ENCODE data around the gene PGR. TPM values are rescaled to one million over a fixed set of nuclear protein-coding genes. Genes with fewer than 3 reads are reported as not detected.

Gene PGR
- total RNA-seq, 1 donor from 2014 or later = 0.27 TPM

DNA sequence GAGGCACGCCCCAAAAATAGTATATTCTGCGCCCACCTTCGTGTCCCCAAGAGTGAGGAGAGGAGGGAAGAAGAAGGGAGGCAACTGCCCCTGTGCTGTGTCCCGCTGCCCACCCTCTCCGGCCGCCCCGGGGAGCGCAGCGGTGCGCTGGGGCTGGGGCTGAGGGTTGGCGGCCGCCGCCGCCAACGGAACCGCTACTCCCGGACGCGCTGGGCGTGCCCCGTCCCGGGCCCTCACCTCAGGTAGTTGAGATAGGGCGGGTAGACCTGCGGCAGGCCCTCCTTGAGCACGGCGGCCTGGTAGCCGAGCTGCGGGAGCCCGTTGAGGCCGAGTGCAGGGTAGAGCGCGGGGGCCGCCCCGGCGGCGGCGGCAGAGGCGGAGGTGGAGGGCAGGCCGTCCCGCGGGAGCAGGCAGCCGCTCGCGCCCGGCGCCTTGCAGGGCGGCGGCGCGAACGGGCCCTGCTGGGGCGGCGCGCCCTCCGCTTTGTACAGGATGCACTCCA lies 2.4 kb downstream of the PGR start:
- TF ChIP-seq, protein P1, sequence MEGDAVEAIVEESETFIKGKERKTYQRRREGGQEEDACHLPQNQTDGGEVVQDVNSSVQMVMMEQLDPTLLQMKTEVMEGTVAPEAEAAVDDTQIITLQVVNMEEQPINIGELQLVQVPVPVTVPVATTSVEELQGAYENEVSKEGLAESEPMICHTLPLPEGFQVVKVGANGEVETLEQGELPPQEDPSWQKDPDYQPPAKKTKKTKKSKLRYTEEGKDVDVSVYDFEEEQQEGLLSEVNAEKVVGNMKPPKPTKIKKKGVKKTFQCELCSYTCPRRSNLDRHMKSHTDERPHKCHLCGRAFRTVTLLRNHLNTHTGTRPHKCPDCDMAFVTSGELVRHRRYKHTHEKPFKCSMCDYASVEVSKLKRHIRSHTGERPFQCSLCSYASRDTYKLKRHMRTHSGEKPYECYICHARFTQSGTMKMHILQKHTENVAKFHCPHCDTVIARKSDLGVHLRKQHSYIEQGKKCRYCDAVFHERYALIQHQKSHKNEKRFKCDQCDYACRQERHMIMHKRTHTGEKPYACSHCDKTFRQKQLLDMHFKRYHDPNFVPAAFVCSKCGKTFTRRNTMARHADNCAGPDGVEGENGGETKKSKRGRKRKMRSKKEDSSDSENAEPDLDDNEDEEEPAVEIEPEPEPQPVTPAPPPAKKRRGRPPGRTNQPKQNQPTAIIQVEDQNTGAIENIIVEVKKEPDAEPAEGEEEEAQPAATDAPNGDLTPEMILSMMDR (IDR thresholded peaks at IDR 0.05; ENCODE audit: partially characterized antibody, unreplicated experiment) = no peak
- no peaks in the 10 kb centered on the region for H3K36me3 Mint-ChIP-seq (ENCODE audit: unreplicated experiment)
- H3K9me3 Mint-ChIP-seq (ENCODE audit: unreplicated experiment) = no peaks in the 10 kb centered on the region
- DNase-seq = peak; percentile 57
- peak overlapping the region; percentile 92 for H3K4me3 Mint-ChIP-seq (ENCODE audit: unreplicated experiment)
- no peak overlapping the region for H3K27ac Mint-ChIP-seq (ENCODE audit: unreplicated experiment)
- H3K27me3 Mint-ChIP-seq (ENCODE audit: unreplicated experiment) = peaks cover 10% of the 10 kb centered on the region
- H3K4me1 Mint-ChIP-seq (ENCODE audit: low read depth, unreplicated experiment) = peaks cover 4% of the 10 kb centered on the region

DNA sequence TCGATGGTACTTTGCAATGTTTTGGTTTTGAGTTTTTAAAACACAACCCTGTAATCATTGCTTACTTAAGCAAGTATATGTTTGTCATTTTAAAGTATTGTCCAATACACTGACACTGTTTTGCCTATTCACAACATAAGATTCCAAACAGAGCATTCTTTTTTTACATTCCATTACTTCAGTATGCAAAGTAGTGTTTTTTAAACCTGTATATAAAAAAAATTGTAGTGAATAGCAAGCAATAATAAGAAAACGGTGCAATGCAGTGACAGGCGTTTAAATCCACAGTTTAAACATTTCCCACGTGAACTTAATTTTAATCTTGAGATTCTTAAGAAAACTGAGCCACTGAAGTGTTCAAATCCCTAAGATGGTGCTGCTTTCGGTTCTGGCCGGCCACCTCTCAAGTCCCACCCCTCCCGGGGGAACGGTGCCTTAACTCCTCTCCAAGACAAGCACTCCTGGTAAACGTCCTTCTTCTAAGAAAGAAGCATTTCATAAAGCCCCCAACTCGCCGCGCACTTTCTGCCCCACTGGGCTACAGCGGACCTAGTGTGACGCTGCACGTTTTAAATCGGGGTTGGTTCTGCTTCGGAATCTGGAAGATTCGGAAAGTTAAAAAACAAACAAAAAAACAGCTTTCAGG lies 2.9 kb downstream of the PGR start:
- no peaks in the 10 kb centered on the region for H3K36me3 Mint-ChIP-seq (ENCODE audit: unreplicated experiment)
- peaks cover 10% of the 10 kb centered on the region for H3K27me3 Mint-ChIP-seq (ENCODE audit: unreplicated experiment)

DNA sequence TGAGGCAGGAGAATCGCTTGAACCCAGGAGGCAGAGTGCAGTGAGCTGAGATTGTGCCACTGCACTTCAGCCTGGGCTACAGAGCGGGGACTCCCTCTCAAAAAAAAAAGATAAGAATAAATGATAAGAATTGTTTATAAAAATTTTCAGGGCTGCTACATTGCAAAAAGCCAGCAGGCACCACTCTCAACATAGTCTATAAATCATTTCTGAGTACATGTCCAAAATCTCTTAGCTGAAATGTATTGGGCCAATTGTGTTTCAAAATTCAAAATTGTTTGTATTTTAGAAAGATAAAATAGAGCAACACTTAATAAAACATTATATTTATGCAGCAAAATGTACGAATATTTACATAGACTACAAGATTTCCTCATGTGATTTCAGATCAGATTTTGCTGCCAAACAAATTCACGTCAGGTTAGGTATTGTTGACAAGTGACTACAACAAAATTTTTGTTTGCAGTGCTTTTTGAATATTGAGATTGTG lies 13.9 kb downstream of the PGR start:
- Mint-ChIP-seq H3K4me1 (ENCODE audit: low read depth, unreplicated experiment) (no peaks in the 10 kb centered on the region), H3K27me3 (ENCODE audit: unreplicated experiment) (no peaks in the 10 kb centered on the region), H3K27ac (ENCODE audit: unreplicated experiment) (no peak overlapping the region), H3K9me3 (ENCODE audit: unreplicated experiment) (no peaks in the 10 kb centered on the region), H3K4me3 (ENCODE audit: unreplicated experiment) (no peak overlapping the region), H3K36me3 (ENCODE audit: unreplicated experiment) (no peaks in the 10 kb centered on the region)
- TF ChIP-seq, protein P1 (IDR thresholded peaks at IDR 0.05; ENCODE audit: partially characterized antibody, unreplicated experiment) = no peak
- no peak for DNase-seq

More for the DNA sequence above, 2.9 kb downstream of the PGR start:
- Mint-ChIP-seq H3K27ac (ENCODE audit: unreplicated experiment) (no peak overlapping the region), H3K4me3 (ENCODE audit: unreplicated experiment) (peak overlapping the region; percentile 92), H3K4me1 (ENCODE audit: low read depth, unreplicated experiment) (peaks cover 4% of the 10 kb centered on the region), H3K9me3 (ENCODE audit: unreplicated experiment) (no peaks in the 10 kb centered on the region)
- TF ChIP-seq, protein P1 (IDR thresholded peaks at IDR 0.05; ENCODE audit: partially characterized antibody, unreplicated experiment) = no peak
- DNase-seq = peak; percentile 27

DNA sequence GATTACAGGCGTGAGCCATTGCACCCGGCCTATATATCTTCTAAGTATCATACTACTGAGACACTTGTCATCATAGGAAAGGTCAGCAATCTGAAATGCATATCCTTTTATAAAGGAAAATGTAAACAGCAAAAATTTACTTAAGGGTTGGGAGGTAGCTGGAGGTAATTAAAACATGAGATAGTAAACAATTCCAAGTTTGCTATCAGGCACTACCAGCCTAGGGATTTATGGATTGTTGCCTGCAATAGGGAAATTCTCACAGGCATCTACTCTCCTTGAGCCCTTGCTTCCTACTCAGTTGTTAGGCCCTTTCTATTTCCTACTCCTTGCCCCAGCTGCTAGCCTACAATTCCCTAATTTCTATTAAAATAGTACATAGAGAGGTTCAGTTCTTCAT lies 16.1 kb downstream of the PGR start:
- Mint-ChIP-seq H3K4me3 (ENCODE audit: unreplicated experiment) (no peak overlapping the region), H3K27ac (ENCODE audit: unreplicated experiment) (no peak overlapping the region)

DNA sequence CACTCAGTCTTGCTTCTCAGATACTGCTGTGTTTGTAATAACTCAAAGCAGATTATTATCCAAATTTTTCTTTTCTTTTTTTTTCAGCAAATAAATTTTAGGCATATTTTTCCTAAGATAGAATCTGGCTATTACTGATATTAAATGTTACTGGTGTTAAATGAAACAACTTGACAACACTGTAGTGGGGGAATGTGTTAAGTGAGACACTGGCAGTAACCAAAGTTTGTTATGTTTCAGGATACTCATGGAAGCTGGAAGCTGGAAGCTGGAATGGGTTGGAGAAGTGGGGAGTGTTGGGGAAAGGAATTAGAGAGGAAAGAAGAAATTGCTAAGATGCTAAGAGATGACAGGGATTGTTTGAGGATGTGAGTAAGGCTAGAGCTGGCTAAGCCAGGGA lies 24.9 kb downstream of the PGR start:
- no peak for DNase-seq
- Mint-ChIP-seq H3K27ac (ENCODE audit: unreplicated experiment) (no peak overlapping the region), H3K4me1 (ENCODE audit: low read depth, unreplicated experiment) (no peaks in the 10 kb centered on the region), H3K4me3 (ENCODE audit: unreplicated experiment) (no peak overlapping the region), H3K36me3 (ENCODE audit: unreplicated experiment) (no peaks in the 10 kb centered on the region), H3K27me3 (ENCODE audit: unreplicated experiment) (no peaks in the 10 kb centered on the region), H3K9me3 (ENCODE audit: unreplicated experiment) (no peaks in the 10 kb centered on the region)
- TF ChIP-seq, protein P1 (IDR thresholded peaks at IDR 0.05; ENCODE audit: partially characterized antibody, unreplicated experiment) = no peak

More for the DNA sequence above, 16.1 kb downstream of the PGR start:
- H3K4me1 Mint-ChIP-seq (ENCODE audit: low read depth, unreplicated experiment) = no peaks in the 10 kb centered on the region
- TF ChIP-seq, protein P1 (IDR thresholded peaks at IDR 0.05; ENCODE audit: partially characterized antibody, unreplicated experiment) = no peak
- H3K36me3 Mint-ChIP-seq (ENCODE audit: unreplicated experiment) = no peaks in the 10 kb centered on the region
- DNase-seq = no peak
- H3K9me3 Mint-ChIP-seq (ENCODE audit: unreplicated experiment) = no peaks in the 10 kb centered on the region
- no peaks in the 10 kb centered on the region for H3K27me3 Mint-ChIP-seq (ENCODE audit: unreplicated experiment)

Data from glutamatergic neuron (in vitro differentiated cells).